OCI-LY1 (cell line): ENCODE data around the gene NKAIN2.

Experiments used
- H2AFZ ChIP-seq: fragments of 200-600 bp; sonication (generic), shearing (Covaris generic); 2 replicates; pipeline ENCODE4 v1.6.0; 2014; ENCODE audit warnings: antibody characterized with exemption, mild to moderate bottlenecking, low read length
- H3F3A ChIP-seq: fragments of 200-600 bp; sonication (generic), shearing (Covaris generic); 2 replicates; pipeline ENCODE4 v1.6.0; 2014; ENCODE audit warnings: mild to moderate bottlenecking, antibody characterized with exemption, low read length, moderate library complexity; ENCODE audit not compliant: insufficient read depth
- H3K27ac ChIP-seq: fragments of 200-600 bp; sonication (generic); 2 replicates; pipeline ENCODE4 v1.5.1; 2014; ENCODE audit warnings: low read length, mixed run types, mild to moderate bottlenecking, low read depth; ENCODE audit not compliant: poor library complexity, severe bottlenecking
- H3K27me3 ChIP-seq: fragments of 200-600 bp; sonication (generic); 2 replicates; pipeline ENCODE4 v1.6.0; 2014; ENCODE audit warnings: antibody characterized with exemption, mild to moderate bottlenecking, low read length, moderate library complexity; ENCODE audit not compliant: insufficient read depth
- H3K36me3 ChIP-seq: fragments of 200-600 bp; sonication (generic); 2 replicates; pipeline ENCODE4 v1.6.1; 2014; ENCODE audit warnings: mild to moderate bottlenecking, antibody characterized with exemption, low read length, moderate library complexity, mixed read lengths; ENCODE audit not compliant: insufficient read depth
- H3K4me1 ChIP-seq: fragments of 200-600 bp; sonication (generic); 2 replicates; pipeline ENCODE4 v1.5.1; 2014; ENCODE audit warnings: mild to moderate bottlenecking, low read length, moderate library complexity; ENCODE audit not compliant: insufficient read depth, severe bottlenecking
- H3K4me2 ChIP-seq: fragments of 200-600 bp; sonication (generic), shearing (Covaris generic); 2 replicates; pipeline ENCODE4 v1.6.1; 2014; ENCODE audit warnings: low read length
- H3K4me3 ChIP-seq: fragments of 200-600 bp; sonication (generic); 2 replicates; pipeline ENCODE4 v1.5.1; 2014; ENCODE audit warnings: low read length, low read depth, mild to moderate bottlenecking, mixed read lengths; ENCODE audit not compliant: poor library complexity, severe bottlenecking
- H3K79me2 ChIP-seq: fragments of 200-600 bp; shearing (Covaris generic); 2 replicates; pipeline ENCODE4 v1.6.1; 2016; ENCODE audit warnings: mixed run types, low read length, mixed read lengths; ENCODE audit not compliant: insufficient read depth
- H3K9ac ChIP-seq: fragments of 200-600 bp; sonication (generic), shearing (Covaris generic); 2 replicates; pipeline ENCODE4 v1.6.1; 2014; ENCODE audit warnings: mild to moderate bottlenecking, low read length, mixed read lengths
- H3K9me2 ChIP-seq: fragments of 200-600 bp; sonication (generic), shearing (Covaris generic); 2 replicates; pipeline ENCODE4 v1.6.1; 2014; ENCODE audit warnings: low read depth, mild to moderate bottlenecking, low read length, mixed read lengths
- H3K9me3 ChIP-seq: fragments of 200-600 bp; shearing (Covaris generic); 2 replicates; pipeline ENCODE4 v1.6.1; 2014; ENCODE audit warnings: low read length, mixed read lengths
- H4K20me1 ChIP-seq: fragments of 200-600 bp; sonication (generic), shearing (Covaris generic); 2 replicates; pipeline ENCODE4 v1.6.0; 2016; ENCODE audit warnings: mild to moderate bottlenecking, low read length; ENCODE audit not compliant: insufficient read depth
- EZH2 ChIP-seq: fragments of 200-600 bp; sonication (generic), shearing (Covaris generic); IDR thresholded peaks from 2 replicates; pipeline ENCODE4 v1.8.0; 2017; ENCODE audit warnings: borderline replicate concordance, mixed run types, mild to moderate bottlenecking, antibody characterized with exemption, low read length, moderate library complexity, mixed read lengths
- TF ChIP-seq, protein P1 (sequence below): fragments of 200-600 bp; sonication (generic), shearing (Covaris generic); IDR thresholded peaks from 2 replicates; pipeline ENCODE4 v1.5.1; 2017; ENCODE audit warnings: mild to moderate bottlenecking, antibody characterized with exemption, low read length, moderate library complexity, mixed read lengths

The NKAIN2 gene

DNA sequence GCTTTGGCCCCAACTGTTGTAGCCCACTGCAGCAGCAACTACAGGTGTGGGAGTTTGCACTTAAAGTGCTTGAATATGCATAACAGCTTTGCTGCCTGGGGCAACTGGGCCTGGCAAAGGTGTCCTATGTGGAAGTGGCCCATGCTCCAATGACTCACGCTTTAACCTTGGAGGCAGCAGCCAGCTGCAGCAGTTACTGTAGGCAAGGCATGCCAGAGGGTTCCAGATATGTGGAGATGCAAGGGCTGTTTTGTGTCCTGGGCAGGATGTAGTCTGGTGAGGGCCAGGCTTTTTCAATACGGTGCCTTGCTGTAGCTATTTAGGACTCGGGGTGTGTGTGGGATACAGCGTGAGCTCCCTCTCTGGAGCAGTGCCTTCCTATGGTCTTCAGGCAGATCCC lies 150.3 kb downstream of the NKAIN2 start:
- Histone ChIP-seq H3K27ac (no peak overlapping the region), H3K4me1 (no peaks in the 10 kb centered on the region), H3K4me2 (no peak overlapping the region), H3K9me2 (no peaks in the 10 kb centered on the region), H3K79me2 (no peaks in the 10 kb centered on the region), H3K4me3 (no peak overlapping the region), H3K27me3 (no peaks in the 10 kb centered on the region), H3K9me3 (no peaks in the 10 kb centered on the region), H3K36me3 (no peaks in the 10 kb centered on the region), H4K20me1 (no peaks in the 10 kb centered on the region), H2AFZ (no peak overlapping the region), H3K9ac (no peak overlapping the region), H3F3A (no peaks in the 10 kb centered on the region)
- TF ChIP-seq, protein P1, sequence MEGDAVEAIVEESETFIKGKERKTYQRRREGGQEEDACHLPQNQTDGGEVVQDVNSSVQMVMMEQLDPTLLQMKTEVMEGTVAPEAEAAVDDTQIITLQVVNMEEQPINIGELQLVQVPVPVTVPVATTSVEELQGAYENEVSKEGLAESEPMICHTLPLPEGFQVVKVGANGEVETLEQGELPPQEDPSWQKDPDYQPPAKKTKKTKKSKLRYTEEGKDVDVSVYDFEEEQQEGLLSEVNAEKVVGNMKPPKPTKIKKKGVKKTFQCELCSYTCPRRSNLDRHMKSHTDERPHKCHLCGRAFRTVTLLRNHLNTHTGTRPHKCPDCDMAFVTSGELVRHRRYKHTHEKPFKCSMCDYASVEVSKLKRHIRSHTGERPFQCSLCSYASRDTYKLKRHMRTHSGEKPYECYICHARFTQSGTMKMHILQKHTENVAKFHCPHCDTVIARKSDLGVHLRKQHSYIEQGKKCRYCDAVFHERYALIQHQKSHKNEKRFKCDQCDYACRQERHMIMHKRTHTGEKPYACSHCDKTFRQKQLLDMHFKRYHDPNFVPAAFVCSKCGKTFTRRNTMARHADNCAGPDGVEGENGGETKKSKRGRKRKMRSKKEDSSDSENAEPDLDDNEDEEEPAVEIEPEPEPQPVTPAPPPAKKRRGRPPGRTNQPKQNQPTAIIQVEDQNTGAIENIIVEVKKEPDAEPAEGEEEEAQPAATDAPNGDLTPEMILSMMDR = no peak
- no peak for TF ChIP-seq EZH2

DNA sequence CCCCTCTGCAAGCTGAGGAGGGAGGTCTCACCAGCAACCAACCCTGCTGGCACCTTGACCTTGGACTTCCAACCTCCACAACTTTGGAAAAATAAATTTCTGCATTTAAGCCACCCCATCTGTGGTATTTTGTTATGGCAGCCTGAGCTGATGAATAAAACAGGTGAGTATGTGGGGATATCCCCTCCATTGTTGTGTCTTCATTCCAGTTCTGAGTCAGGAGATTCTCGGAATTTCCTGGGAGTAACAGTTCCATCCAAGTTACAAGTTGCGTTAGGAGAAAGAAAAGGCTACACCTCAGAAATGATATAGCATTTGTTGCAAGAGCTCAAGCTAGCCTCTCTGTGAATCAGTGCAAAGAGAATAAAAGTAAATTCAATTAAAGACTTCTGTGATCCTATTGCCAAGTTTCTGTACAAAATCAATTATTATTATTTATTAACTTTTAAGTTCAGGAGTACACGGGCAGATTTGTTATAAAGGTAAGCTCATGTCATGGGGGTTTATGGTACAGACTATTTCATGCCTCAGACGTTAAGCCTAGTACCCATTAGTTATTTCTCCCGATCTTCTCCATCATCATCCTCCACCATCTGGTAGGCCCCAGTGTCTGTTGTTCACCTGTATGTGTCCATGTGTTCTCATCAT lies 153.0 kb downstream of the NKAIN2 start:
- Histone ChIP-seq H3K27ac (no peak overlapping the region), H3K4me1 (no peaks in the 10 kb centered on the region), H3K4me2 (no peak overlapping the region), H3K27me3 (no peaks in the 10 kb centered on the region), H3K9ac (no peak overlapping the region), H3K79me2 (no peaks in the 10 kb centered on the region), H3K36me3 (no peaks in the 10 kb centered on the region), H3K4me3 (no peak overlapping the region), H4K20me1 (no peaks in the 10 kb centered on the region), H2AFZ (no peak overlapping the region), H3K9me2 (no peaks in the 10 kb centered on the region), H3K9me3 (no peaks in the 10 kb centered on the region), H3F3A (no peaks in the 10 kb centered on the region)
- TF ChIP-seq EZH2 = no peak
- TF ChIP-seq, protein P1 = no peak

DNA sequence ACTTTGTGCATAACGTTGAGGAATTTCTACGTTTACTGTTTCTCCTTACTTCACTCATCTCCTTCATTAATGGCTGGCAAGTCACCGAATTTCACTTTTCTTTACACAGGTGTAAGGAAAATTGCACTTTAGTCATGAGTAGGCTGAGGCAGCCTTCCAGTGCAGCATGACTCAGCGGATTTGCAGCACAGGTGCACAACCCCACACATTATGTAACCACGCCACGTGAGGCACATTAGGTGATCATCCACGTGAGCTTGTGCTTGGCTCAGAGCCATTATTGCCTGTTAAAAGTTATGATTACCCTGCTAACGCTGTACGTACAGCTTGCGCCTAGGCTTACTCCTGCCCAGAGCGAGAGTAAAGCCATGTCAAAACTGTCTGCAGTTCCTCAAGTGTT lies 158.8 kb downstream of the NKAIN2 start:
- Histone ChIP-seq H4K20me1 (no peaks in the 10 kb centered on the region), H3K9ac (no peak overlapping the region), H3K27me3 (no peaks in the 10 kb centered on the region), H3K79me2 (no peaks in the 10 kb centered on the region), H3K27ac (no peak overlapping the region), H3K4me2 (no peak overlapping the region), H2AFZ (no peak overlapping the region), H3K36me3 (no peaks in the 10 kb centered on the region), H3K4me1 (no peaks in the 10 kb centered on the region), H3K9me3 (no peaks in the 10 kb centered on the region), H3K4me3 (no peak overlapping the region), H3K9me2 (no peaks in the 10 kb centered on the region), H3F3A (no peaks in the 10 kb centered on the region)
- TF ChIP-seq EZH2 = no peak
- TF ChIP-seq, protein P1 = no peak
